Endothelial cell of umbilical vein (primary cell): ENCODE measurements around the gene HYLS1. TPM values are rescaled to one million over a fixed set of nuclear protein-coding genes. Genes with fewer than 3 reads are reported as not detected.

Source experiments
- BruUV-seq: library from RNA; stranded (reverse); fragments of 400-500 nt; replicated peaks from 2 replicates; lab custom pipeline; 2021; lab: Mats Ljungman, UMichigan
- CTCF ChIA-PET: fragments of 300-600, 350-600 bp; sonication (Branson Sonifier 250); formaldehyde crosslinking; loops from one replicate; lab custom pipeline; 2021; ENCODE audit warnings: antibody characterized with exemption, inconsistent platforms; lab: Charles Lee
- POLR2A ChIA-PET: fragments of 300-600, 350-600 bp; sonication (Branson Sonifier 250); formaldehyde crosslinking; loops from one replicate; lab custom pipeline; 2021; ENCODE audit warnings: antibody characterized with exemption, inconsistent platforms; lab: Charles Lee
- DNase-seq: peaks from one replicate; pipeline ENCODE4 v3.0.0-alpha.2; 2011; ENCODE audit warnings: low read depth, low spot score
- FAIRE-seq: peaks from 2 replicates; lab custom pipeline; 2011; peaks lifted over from hg19 to GRCh38; lab: Jason Lieb, UNC
- H2AFZ ChIP-seq: 2 replicates; pipeline ENCODE4 v1.6.0; 2012; ENCODE audit warnings: low read depth, low read length, control low read depth, inconsistent platforms
- H3K27ac ChIP-seq: 2 replicates; pipeline ENCODE4 v1.5.1; 2011; ENCODE audit warnings: low read depth, mild to moderate bottlenecking, control low read depth, low read length, moderate library complexity; ENCODE audit not compliant: insufficient read depth
- H3K27me3 ChIP-seq, 2 experiments: 2 replicates each; pipeline versions ENCODE4 v1.6.0 to v1.6.1; 2011; ENCODE audit warnings: low read length in 2 of 2, mixed read lengths in 1 of 2; ENCODE audit not compliant: control insufficient read depth in 2 of 2, insufficient read depth in 2 of 2
- H3K36me3 ChIP-seq, 2 experiments: 2 replicates in 1 of 2; 3 replicates in 1 of 2; pipeline ENCODE4 v1.5.1; 2011; ENCODE audit warnings: low read length in 2 of 2, mild to moderate bottlenecking in 1 of 2, moderate library complexity in 1 of 2; ENCODE audit not compliant: control insufficient read depth in 2 of 2, insufficient read depth in 2 of 2; ENCODE audit errors: extremely low read depth in 1 of 2
- H3K4me1 ChIP-seq: 3 replicates; pipeline ENCODE4 v1.5.1; 2011; ENCODE audit warnings: mild to moderate bottlenecking, low read length; ENCODE audit not compliant: control insufficient read depth, insufficient read depth; ENCODE audit errors: extremely low read depth
- H3K4me2 ChIP-seq: 2 replicates; pipeline ENCODE4 v1.6.1; 2011; ENCODE audit warnings: low read length, control low read depth, mixed read lengths; ENCODE audit not compliant: insufficient read depth
- H3K4me3 ChIP-seq, 3 experiments: fragments of 200-600 bp in 1 of 3; sonication (generic), shearing (Covaris generic) in 1 of 3; replicated peaks in 1 of 3; 2 replicates each; pipeline ENCODE4 v1.5.1; 2011 to 2016; ENCODE audit warnings: control low read depth in 3 of 3, low read length in 3 of 3, mild to moderate bottlenecking in 2 of 3, inconsistent platforms in 1 of 3, low read depth in 1 of 3, moderate library complexity in 1 of 3; ENCODE audit not compliant: insufficient read depth in 1 of 3
- H3K79me2 ChIP-seq: 2 replicates; pipeline ENCODE4 v1.6.0; 2012; ENCODE audit warnings: low read length, inconsistent platforms; ENCODE audit not compliant: control insufficient read depth, insufficient read depth
- H3K9ac ChIP-seq: replicated peaks from 2 replicates; pipeline ENCODE3; 2011; ENCODE audit warnings: low read length, control low read depth; ENCODE audit not compliant: insufficient read depth; ENCODE audit errors: extremely low read depth
- H3K9me1 ChIP-seq: replicated peaks from 3 replicates; pipeline ENCODE4 v1.6.0; 2011; ENCODE audit warnings: mild to moderate bottlenecking, low read length; ENCODE audit not compliant: control insufficient read depth, insufficient read depth; ENCODE audit errors: extremely low read depth
- H3K9me3 ChIP-seq: replicated peaks from 2 replicates; pipeline ENCODE4 v1.5.1; 2012; ENCODE audit warnings: low read length, inconsistent platforms; ENCODE audit not compliant: control insufficient read depth, insufficient read depth
- H4K20me1 ChIP-seq: replicated peaks from 2 replicates; pipeline ENCODE3; 2011; ENCODE audit warnings: mild to moderate bottlenecking, low read length; ENCODE audit not compliant: control insufficient read depth, insufficient read depth; ENCODE audit errors: extremely low read depth
- CTCF ChIP-seq, 2 donors: IDR thresholded peaks; 1 replicate in 1 of 2; 2 replicates in 1 of 2; pipeline ENCODE4 v1.5.1; 2011; ENCODE audit warnings: low read length in 2 of 2, mild to moderate bottlenecking in 2 of 2, moderate library complexity in 2 of 2, control low read depth in 1 of 2, inconsistent platforms in 1 of 2, low read depth in 1 of 2; ENCODE audit not compliant: insufficient read depth in 1 of 2; ENCODE audit errors: extremely low read depth in 1 of 2
- EZH2 ChIP-seq: IDR thresholded peaks from 2 replicates; pipeline ENCODE4 v1.6.1; 2012; ENCODE audit warnings: borderline replicate concordance, low read depth, mild to moderate bottlenecking, moderate library complexity, low read length, inconsistent platforms; ENCODE audit not compliant: severe bottlenecking
- FOS ChIP-seq: IDR thresholded peaks from 2 replicates; pipeline ENCODE4 v1.6.1; 2011; ENCODE audit warnings: mild to moderate bottlenecking, low read length, moderate library complexity, borderline replicate concordance; ENCODE audit not compliant: insufficient read depth
- GATA2 ChIP-seq: IDR thresholded peaks from 2 replicates; pipeline ENCODE4 v1.7.0; 2011; ENCODE audit warnings: low read depth, mild to moderate bottlenecking, moderate library complexity, mixed read lengths, low read length; ENCODE audit not compliant: insufficient read length, insufficient read depth
- JUN ChIP-seq: IDR thresholded peaks from 2 replicates; pipeline ENCODE4 v1.6.1; 2011; ENCODE audit warnings: borderline replicate concordance, low read depth; ENCODE audit not compliant: insufficient read length, insufficient read depth
- MAX ChIP-seq: IDR thresholded peaks from 2 replicates; pipeline ENCODE4 v1.6.1; 2011; ENCODE audit not compliant: insufficient read depth, insufficient read length
- MYC ChIP-seq: IDR thresholded peaks from one replicate; pipeline ENCODE4 v1.6.1; 2011; ENCODE audit warnings: mild to moderate bottlenecking, low read depth, low read length
- POLR2A ChIP-seq: IDR thresholded peaks from 2 replicates; pipeline ENCODE4 v1.6.1; 2012; ENCODE audit warnings: low read depth, mild to moderate bottlenecking, control low read depth, low read length
- POLR2AphosphoS5 ChIP-seq: IDR thresholded peaks from 2 replicates; pipeline ENCODE4 v1.6.1; 2012; ENCODE audit warnings: low read depth, mild to moderate bottlenecking, control low read depth, low read length, moderate library complexity; ENCODE audit not compliant: insufficient read depth
- dilution Hi-C: fragments of 300-500 bp; cut with MboI; formaldehyde crosslinking; loops from one replicate; pipeline ENCODE4 v1.15.0; 2019; ENCODE audit warnings: low sequenced_read_pairs; ENCODE audit not compliant: extremely low pct_ligation_motif_present
- intact Hi-C: fragments of 100-400 bp; cut with micrococcal nuclease; formaldehyde crosslinking; loops from one replicate; pipeline ENCODE4 v1.10.0; 2022
- polyA plus RNA-seq, 4 experiments: library from polyadenylated mRNA; depleted of rRNA in 3 of 4; stranded (reverse) in 3 of 4; unstranded in 1 of 4; fragments of >200 nt; gene quantifications; 2 replicates each; pipeline versions ENCODE4 v1.2.1 to v1.2.3, GENCODE V29; 2011 to 2012; ENCODE audit warnings: missing spikeins in 1 of 4
- total RNA-seq: library from RNA; stranded (reverse); gene quantifications from 2 replicates; pipeline ENCODE4 v1.2.3, GENCODE V29; 2021

HYLS1 gene
- total and polyA plus RNA-seq, 2 donors (not counting 3 experiments of a cell fraction or from before 2014, with no cell fraction given) = 4.7 to 12.6 TPM

GRCh38 chr11:125929445-125930075 lies 42.1 kb downstream of the HYLS1 start:
- dilution Hi-C loops (no loop called here), intact Hi-C loops (loop anchor here (10.0 kb wide), 1 partner anchor 335 kb away; the partner anchor contains the start of genes FOXRED1 and SRPRA)
- ChIA-PET POLR2A (no interaction called here), CTCF (interaction anchor here (1.0 kb wide), 1 partner anchor 11 kb away, joined by 3 read pairs; no protein-coding TSS in a partner anchor)
- Histone ChIP-seq H3K79me2 (no peaks in the 10 kb centered on the region), H3K9me1 (no peaks in the 10 kb centered on the region), H3K4me3 (no peak overlapping the region), H3K4me1 (no peaks in the 10 kb centered on the region), H3K27ac (no peak overlapping the region), H3K4me2 (no peak overlapping the region), H3K9me3 (no peaks in the 10 kb centered on the region), H3K27me3 (peaks cover 2 to 4% of the 10 kb centered on the region in 2 experiments), H2AFZ (no peak overlapping the region), H3K36me3 (no peaks in the 10 kb centered on the region), H4K20me1 (no peaks in the 10 kb centered on the region), H3K9ac (no peak overlapping the region)
- no TSS peak for BruUV-seq
- no peak for TF ChIP-seq POLR2A
- TF ChIP-seq JUN = no peak
- TF ChIP-seq FOS = no peak
- no peak for TF ChIP-seq MYC
- no peak for TF ChIP-seq MAX
- DNase-seq (no peak), FAIRE-seq (no peak)

GRCh38 chr11:125930076-125930450 lies 42.6 kb downstream of the HYLS1 start:
- Histone ChIP-seq H3K36me3 (no peaks in the 10 kb centered on the region), H2AFZ (no peak overlapping the region), H3K4me3 (no peak overlapping the region), H3K9me1 (no peaks in the 10 kb centered on the region), H3K4me2 (no peak overlapping the region), H3K27ac (no peak overlapping the region), H3K4me1 (no peaks in the 10 kb centered on the region), H3K9ac (no peak overlapping the region), H3K79me2 (no peaks in the 10 kb centered on the region), H3K27me3 (peaks cover 2 to 4% of the 10 kb centered on the region in 2 experiments), H4K20me1 (no peaks in the 10 kb centered on the region), H3K9me3 (no peaks in the 10 kb centered on the region)
- FAIRE-seq (no peak), DNase-seq (no peak)
- dilution Hi-C loops = no loop called here
- BruUV-seq = no TSS peak
- CTCF ChIA-PET = interaction anchor here (1.0 kb wide), 1 partner anchor 11 kb away, joined by 3 read pairs; no protein-coding TSS in a partner anchor
- intact Hi-C loops = no loop called here
- TF ChIP-seq EZH2 (no peak), FOS (no peak), POLR2AphosphoS5 (no peak), CTCF (IDR thresholded peaks at IDR 0.05; ENCODE audit: extremely low read depth in 1 of 2, insufficient read depth in 1 of 2, low read depth in 1 of 2, low read length in 2 of 2) (no peak), JUN (no peak), MYC (no peak), MAX (no peak), GATA2 (no peak), POLR2A (no peak)
- POLR2A ChIA-PET = no interaction called here
